ENCODE measurements around the gene SRP72. TPM values are rescaled to one million over a fixed set of nuclear protein-coding genes. Genes with fewer than 3 reads are reported as not detected.

The SRP72 gene
- total RNA-seq, 1 experiment from 2014 or later = 146 TPM

DNA sequence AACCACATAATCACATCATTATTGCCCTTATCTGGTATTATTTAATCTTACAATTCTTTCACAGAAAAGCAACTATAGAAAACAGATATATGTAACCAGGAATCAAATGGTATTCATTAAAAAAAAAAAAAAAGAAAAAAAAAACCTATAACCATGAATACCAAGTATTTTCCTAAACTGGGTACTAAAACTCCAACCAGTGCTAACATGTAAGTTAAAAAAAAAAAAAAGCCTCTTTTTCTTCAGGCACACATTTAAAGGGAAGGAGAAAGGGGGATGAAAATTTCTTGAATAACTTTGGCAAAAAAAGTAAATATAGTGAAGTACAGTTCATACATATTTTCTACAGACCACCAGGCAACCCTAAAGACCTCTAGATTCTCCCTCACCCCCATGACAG lies 34.1 kb upstream of the SRP72 start:
- ChIA-PET CTCF (no interaction called here), RAD21 (ENCODE audit: low non-redundant PET in 1 of 2, low total read pairs in 2 of 2, uncharacterized antibody in 2 of 2, unreplicated experiment in 2 of 2) (no interaction called here), POLR2A (no interaction called here)
- Histone ChIP-seq H3K9me3 (ENCODE audit: control insufficient read depth in 1 of 2, insufficient read depth in 1 of 2, low read depth in 1 of 2, low read length in 2 of 2) (no peaks in the 10 kb centered on the region), H3K27ac (ENCODE audit: low read depth, low read length) (no peak overlapping the region), H3K4me3 (replicated peaks in 1 of 2; ENCODE audit: low read depth in 1 of 2, low read length in 2 of 2) (no peak overlapping the region), H2AFZ (ENCODE audit: low read depth, low read length, poor library complexity, severe bottlenecking) (no peak overlapping the region), H3K9me2 (ENCODE audit: insufficient read depth) (no peaks in the 10 kb centered on the region), H3K79me2 (ENCODE audit: insufficient read depth, low read length) (peaks cover 93% of the 10 kb centered on the region), H3K4me2 (ENCODE audit: low read length) (peak overlapping the region; percentile 82; the same call in 1 of the 2 replicates), H3K4me1 (ENCODE audit: control insufficient read depth in 1 of 2, insufficient read depth in 2 of 2, low read length in 2 of 2) (peaks cover 3 to 19% of the 10 kb centered on the region in 2 experiments; a peak in 3 of 4 replicates), H3K36me3 (ENCODE audit: control insufficient read depth in 1 of 2, insufficient read depth in 2 of 2, low read length in 2 of 2) (no peaks in the 10 kb centered on the region), H3K9ac (ENCODE audit: low read length) (no peak overlapping the region), H4K20me1 (ENCODE audit: insufficient read depth) (peaks cover 39% of the 10 kb centered on the region; the same call in 1 of the 2 replicates), H3K27me3 (ENCODE audit: insufficient read depth, low read length) (no peaks in the 10 kb centered on the region)
- BruUV-seq (replicated peaks) = no TSS peak
- intact Hi-C loops (cut with micrococcal nuclease) = loop anchor here (10.0 kb wide), 1 partner anchor 472 kb away; the partner anchor contains the start of gene REST
- TF ChIP-seq ZNF274 (IDR thresholded peaks at IDR 0.05; ENCODE audit: low read depth, low read length) (no peak), POLR2AphosphoS5 (IDR thresholded peaks at IDR 0.05; ENCODE audit: low read depth, low read length) (no peak), RAD21 (IDR thresholded peaks at IDR 0.05; ENCODE audit: low read depth) (no peak)
- TF ChIP-seq, protein P1, sequence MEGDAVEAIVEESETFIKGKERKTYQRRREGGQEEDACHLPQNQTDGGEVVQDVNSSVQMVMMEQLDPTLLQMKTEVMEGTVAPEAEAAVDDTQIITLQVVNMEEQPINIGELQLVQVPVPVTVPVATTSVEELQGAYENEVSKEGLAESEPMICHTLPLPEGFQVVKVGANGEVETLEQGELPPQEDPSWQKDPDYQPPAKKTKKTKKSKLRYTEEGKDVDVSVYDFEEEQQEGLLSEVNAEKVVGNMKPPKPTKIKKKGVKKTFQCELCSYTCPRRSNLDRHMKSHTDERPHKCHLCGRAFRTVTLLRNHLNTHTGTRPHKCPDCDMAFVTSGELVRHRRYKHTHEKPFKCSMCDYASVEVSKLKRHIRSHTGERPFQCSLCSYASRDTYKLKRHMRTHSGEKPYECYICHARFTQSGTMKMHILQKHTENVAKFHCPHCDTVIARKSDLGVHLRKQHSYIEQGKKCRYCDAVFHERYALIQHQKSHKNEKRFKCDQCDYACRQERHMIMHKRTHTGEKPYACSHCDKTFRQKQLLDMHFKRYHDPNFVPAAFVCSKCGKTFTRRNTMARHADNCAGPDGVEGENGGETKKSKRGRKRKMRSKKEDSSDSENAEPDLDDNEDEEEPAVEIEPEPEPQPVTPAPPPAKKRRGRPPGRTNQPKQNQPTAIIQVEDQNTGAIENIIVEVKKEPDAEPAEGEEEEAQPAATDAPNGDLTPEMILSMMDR (IDR thresholded peaks at IDR 0.05 in 2 of 3, conservative IDR thresholded peaks at IDR 0.05 in 1 of 3; ENCODE audit: borderline replicate concordance in 1 of 3, insufficient read depth in 1 of 3, low read depth in 2 of 3, low read length in 2 of 3) = no peak
- no peak for DNase-seq (ENCODE audit: low read depth, low spot score)
- ATAC-seq = no peak

DNA sequence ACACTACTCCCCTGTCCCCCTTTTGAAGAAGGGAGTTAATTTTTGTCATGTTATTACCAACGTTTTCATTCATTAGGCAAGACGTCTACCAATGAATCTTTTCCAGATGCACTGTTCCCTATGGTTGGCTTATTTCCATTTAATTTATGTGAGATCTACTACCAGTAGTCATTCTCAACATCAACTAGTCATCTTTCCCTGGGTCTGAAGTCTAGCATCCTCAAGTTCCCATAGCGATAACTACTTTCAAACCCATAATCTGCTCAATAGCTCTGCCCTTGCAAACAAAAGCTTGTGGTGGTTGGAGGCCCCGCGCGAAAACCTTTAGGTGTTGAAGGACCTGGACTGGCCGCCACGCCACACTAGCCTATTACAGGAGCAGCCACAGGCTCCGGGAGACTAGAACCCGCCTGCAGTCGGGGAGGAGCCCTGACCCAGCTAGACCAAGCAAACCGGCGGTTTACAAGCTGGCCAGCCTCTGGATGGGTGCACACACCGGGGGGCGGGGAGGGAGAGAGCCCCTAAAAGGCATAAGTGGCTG lies 32.7 kb upstream of the SRP72 start:
- BruUV-seq (replicated peaks) = no TSS peak
- Histone ChIP-seq H3K9me2 (ENCODE audit: insufficient read depth) (no peaks in the 10 kb centered on the region), H3K27me3 (ENCODE audit: insufficient read depth, low read length) (no peaks in the 10 kb centered on the region), H3K4me1 (ENCODE audit: control insufficient read depth in 1 of 2, insufficient read depth in 2 of 2, low read length in 2 of 2) (peaks cover 3 to 19% of the 10 kb centered on the region in 2 experiments; a peak in 3 of 4 replicates), H4K20me1 (ENCODE audit: insufficient read depth) (peaks cover 37% of the 10 kb centered on the region; the same call in 1 of the 2 replicates), H3K79me2 (ENCODE audit: insufficient read depth, low read length) (peaks cover 93% of the 10 kb centered on the region), H3K9ac (ENCODE audit: low read length) (peak overlapping the region; percentile 94), H3K9me3 (ENCODE audit: control insufficient read depth in 1 of 2, insufficient read depth in 1 of 2, low read depth in 1 of 2, low read length in 2 of 2) (no peaks in the 10 kb centered on the region), H3K4me3 (replicated peaks in 1 of 2; ENCODE audit: low read depth in 1 of 2, low read length in 2 of 2) (peak overlapping the region; percentile 70 to 91), H2AFZ (ENCODE audit: low read depth, low read length, poor library complexity, severe bottlenecking) (no peak overlapping the region), H3K36me3 (ENCODE audit: control insufficient read depth in 1 of 2, insufficient read depth in 2 of 2, low read length in 2 of 2) (peaks cover 0 to 9% of the 10 kb centered on the region in 2 experiments; a peak in 1 of 4 replicates), H3K4me2 (ENCODE audit: low read length) (peak overlapping the region; percentile 82), H3K27ac (ENCODE audit: low read depth, low read length) (peak overlapping the region; percentile 89)
- ATAC-seq (peak; percentile 33), DNase-seq (ENCODE audit: low read depth, low spot score) (no peak)
- CTCF ChIA-PET = interaction anchor here (0.9 to 1.6 kb wide), 3 partner anchors 9 to 11 kb away, joined by 4 to 8 read pairs (median 5); no protein-coding TSS in a partner anchor
- POLR2A ChIA-PET = interaction anchor here (1.0 to 3.1 kb wide), 3 partner anchors 10 to 48 kb away, joined by 6 to 18 read pairs (median 7); partner anchors contain the start of gene AASDH
- RAD21 ChIA-PET (ENCODE audit: low non-redundant PET in 1 of 2, low total read pairs in 2 of 2, uncharacterized antibody in 2 of 2, unreplicated experiment in 2 of 2) = no interaction called here
- intact Hi-C loops (cut with micrococcal nuclease) = loop anchor here (2.0 to 10.0 kb wide), 2 partner anchors 32 to 470 kb away; partner anchors contain the start of genes REST and SRP72
- TF ChIP-seq SIN3A (IDR thresholded peaks at IDR 0.05; ENCODE audit: low read depth) (no peak), FOSL1 (IDR thresholded peaks at IDR 0.05; ENCODE audit: low read depth) (no peak), SRF (IDR thresholded peaks at IDR 0.05; ENCODE audit: low read depth) (no peak), ZFX (IDR thresholded peaks at IDR 0.05) (no peak), SP1 (IDR thresholded peaks at IDR 0.05; ENCODE audit: low read depth) (no peak)
- TF ChIP-seq, protein P2, sequence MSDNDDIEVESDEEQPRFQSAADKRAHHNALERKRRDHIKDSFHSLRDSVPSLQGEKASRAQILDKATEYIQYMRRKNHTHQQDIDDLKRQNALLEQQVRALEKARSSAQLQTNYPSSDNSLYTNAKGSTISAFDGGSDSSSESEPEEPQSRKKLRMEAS (IDR thresholded peaks at IDR 0.05) = no peak
- TF ChIP-seq, protein P3, sequence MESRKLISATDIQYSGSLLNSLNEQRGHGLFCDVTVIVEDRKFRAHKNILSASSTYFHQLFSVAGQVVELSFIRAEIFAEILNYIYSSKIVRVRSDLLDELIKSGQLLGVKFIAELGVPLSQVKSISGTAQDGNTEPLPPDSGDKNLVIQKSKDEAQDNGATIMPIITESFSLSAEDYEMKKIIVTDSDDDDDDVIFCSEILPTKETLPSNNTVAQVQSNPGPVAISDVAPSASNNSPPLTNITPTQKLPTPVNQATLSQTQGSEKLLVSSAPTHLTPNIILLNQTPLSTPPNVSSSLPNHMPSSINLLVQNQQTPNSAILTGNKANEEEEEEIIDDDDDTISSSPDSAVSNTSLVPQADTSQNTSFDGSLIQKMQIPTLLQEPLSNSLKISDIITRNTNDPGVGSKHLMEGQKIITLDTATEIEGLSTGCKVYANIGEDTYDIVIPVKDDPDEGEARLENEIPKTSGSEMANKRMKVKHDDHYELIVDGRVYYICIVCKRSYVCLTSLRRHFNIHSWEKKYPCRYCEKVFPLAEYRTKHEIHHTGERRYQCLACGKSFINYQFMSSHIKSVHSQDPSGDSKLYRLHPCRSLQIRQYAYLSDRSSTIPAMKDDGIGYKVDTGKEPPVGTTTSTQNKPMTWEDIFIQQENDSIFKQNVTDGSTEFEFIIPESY (IDR thresholded peaks at IDR 0.05; ENCODE audit: extremely low read depth, insufficient replicate concordance, low read length) = no peak
